ENCODE results near the gene FRMPD2.

- TF ChIP-seq, protein P1, sequence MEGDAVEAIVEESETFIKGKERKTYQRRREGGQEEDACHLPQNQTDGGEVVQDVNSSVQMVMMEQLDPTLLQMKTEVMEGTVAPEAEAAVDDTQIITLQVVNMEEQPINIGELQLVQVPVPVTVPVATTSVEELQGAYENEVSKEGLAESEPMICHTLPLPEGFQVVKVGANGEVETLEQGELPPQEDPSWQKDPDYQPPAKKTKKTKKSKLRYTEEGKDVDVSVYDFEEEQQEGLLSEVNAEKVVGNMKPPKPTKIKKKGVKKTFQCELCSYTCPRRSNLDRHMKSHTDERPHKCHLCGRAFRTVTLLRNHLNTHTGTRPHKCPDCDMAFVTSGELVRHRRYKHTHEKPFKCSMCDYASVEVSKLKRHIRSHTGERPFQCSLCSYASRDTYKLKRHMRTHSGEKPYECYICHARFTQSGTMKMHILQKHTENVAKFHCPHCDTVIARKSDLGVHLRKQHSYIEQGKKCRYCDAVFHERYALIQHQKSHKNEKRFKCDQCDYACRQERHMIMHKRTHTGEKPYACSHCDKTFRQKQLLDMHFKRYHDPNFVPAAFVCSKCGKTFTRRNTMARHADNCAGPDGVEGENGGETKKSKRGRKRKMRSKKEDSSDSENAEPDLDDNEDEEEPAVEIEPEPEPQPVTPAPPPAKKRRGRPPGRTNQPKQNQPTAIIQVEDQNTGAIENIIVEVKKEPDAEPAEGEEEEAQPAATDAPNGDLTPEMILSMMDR (IDR thresholded peaks at IDR 0.05; ENCODE audit: borderline replicate concordance, extremely low read depth, low read length, poor library complexity, severe bottlenecking): no peak
- no peak for TF ChIP-seq EZH2 (IDR thresholded peaks at IDR 0.05; ENCODE audit: borderline replicate concordance, low read depth, low read length, severe bottlenecking)
Observed at GRCh38 chr10:48302515-48303476, 28.3 kb upstream of the FRMPD2 start.

Data from DND-41 (cell line).